Activated effector memory CD4-positive, alpha-beta T cell treated with anti-CD3 and anti-CD28 coated beads, Interleukin-2, amount 50 U/mL, for 16 hours (primary cell): ENCODE data around the gene NCBP1.
A peak's percentile ranks its signal among the peaks of the same experiment; 100 is the strongest.
"Not testable (repeated sequence)": the region's sequence is repeated elsewhere in the genome, so short reads cannot be mapped to it uniquely, and the experiment has no call there.

Source experiments
- DNase-seq: peaks from one replicate; pipeline ENCODE4 v3.0.0-alpha.2; 2020

NCBP1 gene

DNA sequence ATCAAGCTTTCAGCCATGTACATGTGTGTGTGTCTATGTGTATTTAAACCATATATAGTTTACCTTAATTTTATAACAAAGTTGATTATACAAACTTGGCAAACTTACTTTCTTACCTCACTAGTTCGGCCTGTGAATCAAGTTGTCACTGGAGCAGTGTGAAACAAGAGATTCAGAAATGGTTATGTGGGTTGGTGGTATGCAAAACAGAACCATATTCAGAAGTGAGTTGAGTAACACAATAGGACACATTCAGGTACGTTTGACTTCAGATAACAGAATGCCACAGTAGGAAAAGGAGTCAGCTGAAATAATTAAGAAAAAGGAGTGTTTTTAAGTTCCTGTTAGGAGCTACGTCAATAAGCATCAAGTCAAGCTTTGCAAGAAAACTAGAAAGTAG is 42.0 kb downstream of the NCBP1 start:
- DNase-seq, result no peak

DNA sequence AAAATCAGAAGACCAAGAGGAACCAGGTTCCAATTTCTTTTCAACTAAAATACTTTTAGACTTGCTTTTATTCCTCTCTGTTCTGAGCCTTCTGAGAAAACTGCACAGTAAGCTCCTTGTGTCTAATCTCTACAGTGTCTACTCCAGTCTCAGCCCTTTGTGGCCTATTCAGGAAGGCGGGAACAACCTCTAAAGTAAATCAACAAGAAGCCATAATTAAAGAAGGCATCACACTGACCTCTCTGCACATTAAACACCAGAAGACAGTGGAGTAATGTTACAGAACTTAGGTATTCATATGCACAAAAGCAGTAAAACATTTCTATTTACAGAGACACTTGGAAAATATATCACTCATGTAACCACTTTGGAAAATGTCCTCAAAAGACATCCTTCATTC is 48.6 kb downstream of the NCBP1 start:
- no peak for DNase-seq

DNA sequence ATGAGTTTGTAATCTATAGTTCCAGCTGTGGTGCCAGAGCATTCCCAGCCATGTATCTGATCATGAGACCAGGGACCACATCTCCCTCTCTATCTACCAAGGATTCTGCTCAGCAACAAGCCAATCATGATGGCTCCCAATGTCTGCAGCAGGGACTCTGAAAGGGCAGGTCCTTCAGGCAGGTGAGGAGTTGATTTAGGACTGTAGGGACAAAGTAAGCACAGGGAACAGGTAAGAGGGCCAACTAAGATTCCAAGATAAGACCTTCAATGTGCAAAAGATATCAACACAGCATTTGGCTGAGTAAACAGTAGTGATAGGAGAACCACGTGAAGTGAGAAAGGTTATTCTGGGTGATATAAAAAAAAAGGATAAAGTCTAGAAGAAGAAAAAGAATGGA is 55.0 kb downstream of the NCBP1 start:
- DNase-seq, result no peak

DNA sequence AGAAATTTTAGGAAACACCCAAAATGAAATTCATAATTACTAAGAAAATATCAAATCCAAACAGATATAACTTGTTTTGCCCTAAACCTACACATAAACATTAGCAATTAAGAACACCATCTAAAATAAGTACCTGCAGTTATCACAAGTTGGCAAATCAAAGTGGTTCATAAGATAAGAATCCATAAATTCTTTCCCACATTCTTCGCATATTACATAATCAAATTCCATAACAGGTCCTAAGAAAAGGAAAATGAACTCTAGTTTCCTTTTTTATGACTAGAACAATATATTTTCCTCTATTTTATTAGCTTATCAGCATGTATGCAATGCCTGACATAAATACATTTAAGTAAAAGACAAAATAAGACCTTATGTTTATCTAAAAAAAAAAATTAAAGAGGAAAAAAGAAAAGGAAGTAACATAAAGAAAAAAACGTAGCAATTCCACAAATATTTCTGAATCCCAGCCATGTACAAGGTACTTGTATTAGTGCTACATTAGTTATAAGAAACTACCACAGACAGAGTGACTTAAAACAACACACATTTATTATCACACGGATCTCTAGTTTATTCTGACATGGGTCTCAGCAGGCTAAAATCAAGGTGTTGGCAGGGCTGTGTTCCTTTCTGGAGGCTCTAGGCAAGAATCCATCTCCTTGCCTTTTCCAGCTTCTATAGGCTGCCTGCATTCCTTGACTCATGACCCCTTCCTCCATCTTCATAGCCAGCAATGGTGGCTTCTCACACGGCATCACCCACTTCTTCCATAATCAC is 56.0 kb downstream of the NCBP1 start:
- DNase-seq, result no peak

DNA sequence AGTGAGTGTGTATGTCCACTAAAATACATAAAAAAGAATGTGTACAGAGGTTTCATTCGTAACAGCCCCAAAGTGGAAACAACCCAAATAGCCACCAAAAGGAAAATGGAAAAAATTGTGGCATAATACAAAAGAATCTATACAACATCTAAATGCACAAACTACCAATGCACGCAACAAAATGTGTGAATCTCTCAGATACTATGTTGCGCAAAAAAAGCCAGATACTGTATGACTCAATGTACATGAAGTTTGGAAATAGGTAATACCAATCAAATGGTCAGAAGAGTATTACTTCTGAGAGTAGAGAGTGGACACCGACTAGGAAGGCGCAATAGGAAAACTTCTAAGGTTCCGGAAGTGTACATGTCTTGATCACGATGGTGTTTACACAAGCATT is 61.1 kb downstream of the NCBP1 start:
- DNase-seq, result no peak

DNA sequence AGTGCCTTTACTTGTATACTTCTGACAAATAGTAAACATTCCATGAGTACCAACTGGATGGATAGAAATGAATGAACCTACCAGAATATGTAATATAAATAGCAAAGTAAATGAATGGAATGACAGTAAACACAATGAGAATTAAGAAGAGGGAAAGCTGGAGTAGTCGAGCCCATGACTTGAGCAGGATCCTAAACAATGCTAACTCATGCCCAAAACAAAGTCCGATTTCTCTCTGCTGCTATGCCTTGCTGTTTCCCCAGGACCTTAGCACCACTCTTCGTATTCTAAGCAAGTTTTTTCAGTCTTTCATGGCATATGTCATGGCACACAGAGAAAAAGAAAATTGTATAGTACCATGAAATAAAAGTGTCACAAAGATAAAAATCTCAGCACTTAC is 61.8 kb downstream of the NCBP1 start:
- DNase-seq, result no peak

DNA sequence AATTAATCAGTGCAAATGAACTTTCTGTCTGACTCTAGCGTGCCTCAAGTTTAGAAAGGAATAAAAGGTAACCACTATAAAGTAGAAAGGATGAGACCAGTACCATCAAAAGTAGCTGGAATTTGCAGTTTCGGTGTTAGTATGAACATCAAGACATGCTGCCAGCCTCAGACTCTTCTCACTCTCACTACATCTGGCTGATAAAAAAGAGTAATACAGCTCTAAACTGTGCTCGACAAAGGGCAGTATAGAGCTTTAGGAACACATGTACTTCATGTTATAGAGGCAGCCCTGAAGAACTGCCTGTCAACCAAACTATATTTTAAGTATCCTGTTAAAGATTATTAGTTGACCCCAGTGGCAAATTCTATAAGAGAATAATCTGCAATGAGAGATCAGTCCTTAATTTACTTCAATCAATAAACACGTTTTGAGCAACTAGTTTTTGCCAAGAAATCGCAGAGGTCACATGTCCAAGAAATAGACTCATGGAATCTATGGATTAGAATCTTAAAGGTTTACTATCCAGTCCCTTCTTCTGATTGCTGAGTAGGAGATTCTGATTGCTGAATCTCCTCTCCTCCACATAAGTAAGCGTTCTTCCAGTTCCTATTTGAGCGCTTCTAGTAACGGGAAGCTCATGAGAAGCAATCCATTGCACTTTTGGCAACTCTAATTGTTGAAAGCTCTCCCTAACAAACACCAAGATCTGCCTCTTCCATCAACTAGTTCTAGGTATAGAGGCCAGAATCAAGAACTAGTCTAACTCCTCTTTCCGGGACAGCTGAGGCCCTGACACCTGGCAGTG is 62.6 kb downstream of the NCBP1 start:
- DNase-seq, result no peak

DNA sequence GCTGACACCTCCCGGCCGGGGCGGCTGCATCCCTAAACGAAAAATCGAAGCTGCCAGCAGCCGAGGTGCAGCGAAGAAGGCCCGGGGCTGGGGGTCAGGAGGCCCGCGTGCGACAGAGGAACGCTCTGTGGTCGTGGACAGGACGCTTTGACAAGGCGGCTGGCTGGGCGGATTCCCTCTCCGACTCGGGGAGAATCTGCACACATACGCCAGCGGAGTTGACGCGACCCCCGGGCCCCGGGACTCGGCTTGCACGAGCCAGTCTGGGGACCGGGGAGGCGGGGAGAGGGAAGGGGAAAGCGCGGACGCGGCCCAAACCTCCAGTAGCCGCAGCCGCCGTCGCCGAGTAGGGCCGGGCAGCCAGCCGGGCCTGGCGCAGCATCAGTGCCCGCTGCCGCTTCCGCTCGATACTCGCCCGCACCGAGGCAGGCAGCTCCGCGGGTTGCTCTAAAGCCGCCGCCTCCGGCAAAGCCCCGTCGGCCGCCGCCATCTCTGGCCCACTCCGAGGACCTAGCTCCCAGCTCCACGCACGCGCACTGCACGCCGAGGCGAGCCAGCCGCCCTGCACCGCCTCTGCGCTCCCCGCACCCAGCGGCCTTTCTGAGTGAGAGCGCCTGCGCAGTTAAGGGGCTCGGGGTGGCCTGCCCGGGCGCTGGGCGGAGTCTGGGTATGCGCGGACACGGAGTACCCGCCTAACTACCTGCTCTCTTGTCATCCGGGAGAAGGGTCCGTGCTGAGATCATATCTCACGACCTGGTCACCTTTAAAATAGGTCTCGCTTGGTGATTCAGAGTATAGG is 63.4 kb downstream of the NCBP1 start, which contains the start of gene XPA:
XPA (minus strand) TSS at position 538 of the 799 bp plus-strand sequence; CDS start at position 490, 48 bp downstream.
- DNase-seq, result peak; percentile 99

DNA sequence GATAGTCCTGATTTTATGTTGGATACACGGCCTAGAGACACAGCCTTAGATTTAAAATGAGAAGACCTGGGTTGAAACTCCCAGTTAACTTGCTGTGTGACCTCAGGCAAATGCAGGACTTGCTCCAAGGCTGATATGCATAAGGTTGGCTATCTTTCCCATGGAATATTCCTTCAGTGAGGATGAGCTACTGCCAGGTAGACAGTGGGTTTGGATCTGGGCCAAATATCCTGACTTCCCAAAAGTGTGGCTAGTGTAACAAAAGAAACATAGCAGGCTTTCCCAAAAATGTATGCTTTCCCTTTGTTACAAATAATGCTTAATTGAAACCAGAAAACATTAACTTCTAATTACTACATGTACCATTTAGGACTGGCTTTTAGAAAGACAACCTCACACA is 64.2 kb downstream of the NCBP1 start:
- no peak for DNase-seq

DNA sequence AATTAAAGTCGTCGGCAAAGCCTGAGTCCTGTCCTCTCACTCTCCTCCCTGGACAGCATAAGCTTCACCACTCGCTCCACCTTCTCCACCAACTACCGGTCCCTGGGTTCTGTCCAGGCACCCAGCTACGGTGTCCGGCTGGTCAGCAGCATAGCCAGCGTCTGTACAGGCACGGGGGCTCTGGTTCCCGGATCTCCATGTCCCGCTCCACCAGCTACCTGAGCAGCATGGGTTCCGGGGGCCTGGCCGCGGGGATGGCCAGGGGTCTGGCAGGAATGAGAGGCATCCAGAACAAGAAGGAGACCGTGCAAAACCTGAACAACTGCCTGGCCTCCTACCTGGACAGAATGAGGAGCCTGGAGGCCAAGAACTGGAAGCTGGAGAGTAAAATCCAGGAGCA is 65.2 kb downstream of the NCBP1 start:
- DNase-seq, result no peak

DNA sequence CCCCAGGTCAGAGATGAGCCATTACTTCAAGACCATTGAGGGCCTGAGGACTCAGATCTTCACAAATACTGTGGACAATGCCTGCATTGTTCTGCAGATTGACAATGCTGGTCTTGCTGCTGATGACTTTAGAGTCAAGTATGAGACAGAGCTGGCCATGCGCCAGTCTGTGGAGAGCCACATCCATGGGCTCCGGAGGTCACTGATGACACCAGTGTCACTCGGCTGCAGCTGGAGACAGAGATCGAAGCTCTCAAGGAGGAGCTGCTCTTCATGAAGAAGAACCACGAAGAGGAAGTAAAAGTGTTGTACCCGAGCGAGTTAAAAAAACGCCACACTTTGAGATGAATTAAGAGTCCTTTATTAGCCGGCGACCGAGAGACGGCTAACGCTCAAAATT is 65.7 kb downstream of the NCBP1 start:
- DNase-seq, result not testable (repeated sequence)

DNA sequence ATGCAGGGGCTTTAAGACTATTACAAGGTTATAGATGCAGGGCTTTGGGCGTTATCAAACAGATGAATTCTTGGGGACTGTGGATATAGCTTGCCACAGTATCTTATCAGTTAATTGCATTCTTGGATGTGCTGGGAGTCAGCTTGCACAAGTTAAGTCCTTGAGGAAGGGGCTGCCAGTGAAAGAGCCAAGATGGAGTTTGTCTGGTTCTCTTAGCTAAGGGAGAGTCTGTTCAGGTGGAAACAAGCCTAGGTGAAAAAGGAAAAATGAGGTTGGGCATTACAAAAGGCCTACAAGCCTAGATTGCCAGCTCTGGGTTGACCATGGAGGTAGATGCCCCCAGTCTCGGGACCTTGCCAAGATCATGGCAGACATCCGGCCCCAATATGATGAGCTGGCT is 66.2 kb downstream of the NCBP1 start:
- not testable (repeated sequence) for DNase-seq

DNA sequence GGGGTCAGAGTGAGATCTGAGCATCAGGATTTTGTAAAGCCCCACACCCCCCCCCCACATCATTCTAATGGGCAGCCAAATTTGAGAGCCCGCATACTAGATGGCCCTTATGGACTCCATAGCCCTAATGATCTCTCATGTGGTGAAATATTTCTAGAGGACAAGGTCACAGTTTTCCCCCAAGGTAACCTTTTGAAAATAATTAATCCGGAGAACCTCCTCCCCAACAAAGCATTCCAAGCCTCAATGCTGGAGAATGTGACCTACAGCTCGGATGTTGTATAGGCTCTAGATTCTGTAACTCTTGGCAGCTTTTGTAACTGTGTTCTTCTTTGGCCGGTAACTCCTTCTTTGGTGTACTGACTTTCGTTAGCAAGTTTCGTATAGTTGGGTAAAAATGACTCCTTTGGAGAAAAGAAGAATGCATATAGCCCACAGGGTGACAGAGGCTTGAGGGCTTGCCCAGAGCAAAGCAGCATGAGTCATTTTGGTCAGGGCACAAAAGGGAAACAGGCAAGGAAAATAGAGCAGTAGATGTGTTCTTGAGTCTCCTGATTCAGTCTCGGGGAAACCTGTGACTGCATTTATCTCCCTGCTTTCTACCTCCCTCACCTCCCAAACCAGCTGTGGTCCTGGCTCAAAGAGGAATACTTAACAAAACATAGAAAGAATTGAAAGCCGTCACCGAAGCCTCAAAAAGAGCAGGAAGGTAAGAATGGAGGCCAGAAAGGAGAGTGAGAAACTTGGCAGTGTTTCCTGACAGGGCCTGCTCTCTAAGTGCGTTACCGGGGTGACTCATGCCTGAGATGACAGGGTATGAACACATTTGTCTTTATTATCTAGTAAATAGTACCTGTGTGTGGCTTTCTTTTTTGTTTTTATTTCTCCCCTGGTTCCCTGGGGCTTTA is 70.1 kb downstream of the NCBP1 start:
- no peak for DNase-seq

DNA sequence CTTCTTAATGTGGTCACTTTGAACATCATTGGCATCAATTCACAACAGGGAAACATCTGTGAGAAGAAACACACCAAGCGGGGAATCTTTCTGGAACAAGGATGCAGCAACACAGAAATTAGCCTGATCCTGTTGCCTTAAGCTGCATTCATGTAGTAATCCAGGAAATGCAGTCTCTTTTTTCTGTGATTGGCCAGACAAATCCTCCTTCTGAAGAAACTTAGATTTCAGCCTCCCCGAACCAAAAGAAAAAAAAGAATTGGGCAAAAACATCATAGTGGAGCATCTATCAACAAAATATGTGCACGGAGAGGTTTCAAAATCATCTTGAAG is 70.7 kb downstream of the NCBP1 start:
- no peak for DNase-seq

DNA sequence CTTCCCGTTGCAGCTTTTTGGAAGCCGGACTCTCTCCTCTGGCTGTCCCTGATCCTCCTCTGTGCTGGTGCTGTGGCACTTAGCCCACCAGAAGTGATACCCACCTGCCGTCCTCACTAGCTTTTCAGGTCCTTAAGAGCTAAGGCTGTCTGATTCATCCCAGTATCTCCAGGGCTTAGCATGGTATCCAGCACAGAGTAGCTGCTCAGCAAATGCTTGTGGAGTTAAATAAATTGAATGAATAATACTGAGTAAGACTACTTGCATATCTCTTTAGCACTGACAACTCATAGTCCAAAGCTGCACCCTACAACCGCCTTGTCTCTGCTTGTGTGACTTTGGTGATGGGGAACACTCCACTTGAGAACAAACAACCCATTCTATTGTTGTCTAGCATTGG is 71.2 kb downstream of the NCBP1 start:
- no peak for DNase-seq

DNA sequence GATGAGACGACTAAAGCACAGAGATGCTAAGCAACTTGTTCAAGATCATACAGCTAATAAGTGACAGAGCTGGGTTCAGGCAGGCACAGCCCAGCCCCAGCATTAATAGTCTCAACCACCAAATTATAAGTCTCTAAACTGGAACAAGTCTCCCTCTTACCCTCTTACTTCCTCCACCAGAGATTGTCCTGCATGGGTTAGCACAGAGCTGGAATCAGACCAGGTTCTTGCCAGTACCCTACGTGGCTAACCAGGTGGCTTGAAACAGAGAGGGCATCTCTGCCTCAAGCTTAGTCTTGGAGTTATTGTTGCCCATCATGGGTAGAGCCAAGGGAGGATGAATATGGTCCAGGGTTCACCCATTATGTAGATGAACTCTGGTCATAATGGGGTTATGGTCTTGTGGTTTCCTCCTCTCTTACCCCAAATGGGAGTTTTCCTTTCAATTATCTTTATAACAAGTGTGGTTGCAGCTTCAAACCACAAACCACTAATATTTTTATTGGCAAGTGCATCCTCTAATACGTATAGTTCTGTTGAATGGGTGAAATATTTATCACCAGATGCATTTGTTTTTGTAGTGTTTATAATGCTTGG is 71.8 kb downstream of the NCBP1 start:
- DNase-seq, result no peak

DNA sequence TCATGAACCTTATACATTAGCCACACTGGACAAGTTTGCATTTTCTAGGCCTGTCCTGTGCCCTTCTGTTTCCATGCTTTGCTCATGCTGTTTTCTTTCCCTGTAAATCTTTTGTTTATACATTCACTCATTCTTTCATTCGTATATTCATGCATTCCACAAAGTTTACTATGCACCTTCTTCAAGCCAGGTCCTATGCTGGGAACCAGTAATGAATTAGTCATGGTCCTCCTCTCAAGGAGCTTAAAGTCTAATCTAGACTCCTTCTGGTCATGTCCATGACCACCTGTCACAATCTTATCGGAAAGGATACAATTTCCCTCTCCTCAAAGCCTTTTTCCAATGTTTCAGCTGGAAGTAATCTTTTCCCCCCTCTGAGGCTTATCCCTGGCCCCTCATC is 72.6 kb downstream of the NCBP1 start:
- no peak for DNase-seq

DNA sequence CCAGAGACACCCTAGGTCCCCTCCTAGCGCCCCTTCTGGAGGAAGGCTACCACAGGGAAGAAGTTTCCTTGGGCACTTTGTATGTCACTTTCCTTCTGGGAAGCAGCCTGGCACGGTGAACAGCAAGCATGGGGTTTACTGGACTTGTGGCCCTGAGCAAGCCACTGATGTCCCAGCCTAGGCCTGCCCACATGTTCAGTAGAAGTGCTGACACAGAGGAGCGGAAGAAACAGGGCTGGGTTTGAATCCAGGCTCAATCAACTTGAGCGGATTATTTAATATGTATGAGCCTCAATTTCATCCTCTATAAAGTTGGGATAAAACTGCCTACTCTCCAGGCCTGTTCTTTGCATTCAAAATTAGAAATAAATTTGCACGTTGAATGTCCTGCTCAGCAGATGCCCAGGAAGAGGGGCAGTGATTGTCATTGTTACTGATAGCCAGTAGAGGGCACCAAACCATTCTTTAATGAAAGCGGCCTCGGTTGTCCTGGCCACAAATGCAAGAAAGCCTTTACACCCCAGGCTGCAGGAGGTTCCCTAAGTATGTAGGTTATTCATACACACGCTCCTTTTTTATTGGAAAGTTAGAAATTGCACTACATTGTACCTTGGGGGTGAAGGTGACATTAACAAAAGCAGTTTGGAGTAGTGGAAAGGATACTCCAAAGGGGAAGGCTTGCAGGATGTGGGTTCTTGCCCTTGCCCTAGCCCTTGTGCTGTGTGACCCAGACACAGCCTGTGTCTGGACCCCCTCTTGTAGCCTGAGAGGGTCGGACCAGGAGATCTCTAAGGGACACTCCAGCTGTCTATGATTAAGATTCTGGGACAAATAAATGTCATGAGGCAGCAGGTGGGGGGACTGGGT is 77.0 kb downstream of the NCBP1 start:
- DNase-seq, result peak; percentile 75

DNA sequence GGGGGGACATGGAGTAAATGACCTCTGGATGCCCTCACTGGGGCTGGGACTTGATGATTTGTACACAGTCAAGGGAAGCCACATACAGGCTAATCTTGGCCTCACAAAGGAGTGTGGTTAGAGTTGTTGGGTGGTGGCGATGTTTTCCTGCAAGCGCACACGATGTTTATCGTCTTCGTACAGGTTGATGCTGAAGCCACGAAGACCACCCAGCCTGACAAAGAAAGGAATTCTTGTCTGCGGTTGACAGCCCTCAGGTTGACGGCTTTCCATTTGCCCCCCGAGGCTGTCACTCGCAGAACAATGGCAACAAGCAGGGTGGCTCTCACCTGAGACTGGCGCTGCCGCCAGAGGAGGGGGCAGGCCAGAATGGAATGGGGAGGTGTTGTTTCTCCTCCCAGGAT is 77.6 kb downstream of the NCBP1 start:
- DNase-seq, result no peak

DNA sequence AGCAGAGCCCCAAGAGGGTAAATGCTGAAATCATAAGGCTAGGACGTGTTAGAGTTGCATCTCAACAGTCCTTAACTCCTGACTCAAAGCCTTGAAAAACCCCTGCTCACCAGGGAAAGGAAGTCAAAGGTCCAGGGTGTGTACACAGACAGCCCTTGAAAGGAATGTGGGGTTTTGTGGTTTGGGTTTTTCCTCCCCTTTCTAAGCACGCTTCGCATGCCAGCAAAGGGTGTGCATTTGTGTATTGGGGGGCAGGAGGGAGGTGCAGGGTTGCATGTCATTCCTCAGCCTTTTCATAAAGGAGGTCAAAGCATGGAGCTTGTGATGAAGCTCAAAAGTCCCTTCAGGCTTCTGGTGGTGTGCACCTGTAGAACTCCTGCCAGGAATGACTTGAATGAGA is 80.8 kb downstream of the NCBP1 start:
- no peak for DNase-seq

DNA sequence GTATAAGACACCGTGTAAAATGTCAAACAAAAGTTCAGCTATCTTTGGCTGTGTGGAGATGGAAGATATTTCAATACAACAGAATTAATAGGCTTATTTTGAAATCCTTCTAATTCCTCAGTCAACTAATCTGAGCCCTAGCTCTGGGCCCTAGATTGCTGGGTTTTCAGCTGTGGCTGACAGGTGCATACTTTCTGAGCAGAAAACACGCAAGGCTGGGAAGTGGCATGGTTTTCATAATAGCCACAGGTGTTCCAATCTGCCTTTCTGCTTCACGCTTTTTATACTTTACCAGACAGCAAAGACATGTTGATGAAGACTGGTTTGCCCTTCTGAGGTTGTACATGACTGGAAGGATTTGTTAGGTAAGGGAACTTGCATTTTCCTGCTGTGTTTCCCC is 84.2 kb downstream of the NCBP1 start:
- no peak for DNase-seq
